Brain microvascular endothelial cell (primary cell): ENCODE measurements around the gene GNAL.

Source experiments
- DNase-seq: peaks from one replicate; pipeline ENCODE4 v3.0.0-alpha.2; 2020
- H3K27ac ChIP-seq: fragments of 250-450 bp; sonication (Bioruptor Pico); 2 replicates; pipeline ENCODE4 v1.5.1; 2020; ENCODE audit warnings: mild to moderate bottlenecking, moderate library complexity
- H3K27me3 ChIP-seq: fragments of 250-450 bp; sonication (Bioruptor Pico); replicated peaks from 2 replicates; pipeline ENCODE4 v1.5.1; 2020; ENCODE audit warnings: mild to moderate bottlenecking
- H3K36me3 ChIP-seq: fragments of 250-450 bp; sonication (Bioruptor Pico); replicated peaks from 2 replicates; pipeline ENCODE4 v1.5.1; 2020; ENCODE audit warnings: mild to moderate bottlenecking
- H3K4me3 ChIP-seq: 2 replicates; pipeline ENCODE4 v1.5.1; 2011; ENCODE audit warnings: low read depth, mild to moderate bottlenecking, control low read depth, low read length, moderate library complexity
- in situ Hi-C: cut with HindIII; loops from 2 replicates; pipeline ENCODE4 v1.10.0; 2017; ENCODE audit warnings: low sequenced_read_pairs, low pct_ligation_motif_present
- TF ChIP-seq, protein P1 (sequence below): IDR thresholded peaks from 2 replicates; pipeline ENCODE4 v1.5.1; 2011; ENCODE audit warnings: low read depth, mild to moderate bottlenecking, moderate library complexity, low read length, control low read depth, inconsistent platforms; ENCODE audit errors: missing control alignments

The GNAL gene

DNA sequence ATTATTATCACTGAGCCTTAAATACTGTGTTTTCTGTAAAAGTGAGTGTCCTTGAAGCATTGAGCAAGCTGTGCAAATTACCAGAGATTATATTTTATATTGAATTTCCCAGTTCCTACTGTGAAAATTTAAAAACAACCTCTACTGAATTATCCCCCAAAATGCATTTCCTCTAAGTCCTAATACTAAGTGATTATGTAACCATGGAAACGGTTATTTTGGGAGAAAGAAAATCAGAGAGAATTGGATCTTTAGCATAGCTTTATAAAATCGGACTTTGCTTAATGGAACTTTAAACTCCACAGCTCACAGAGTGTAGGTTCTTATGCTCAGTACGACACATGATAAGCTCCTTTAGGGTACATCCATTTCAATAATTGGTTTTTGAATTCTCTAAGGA is 142.9 kb downstream of the GNAL start:
- DNase-seq = no peak
- in situ Hi-C loops = no loop called here
- Histone ChIP-seq H3K4me3 (no peak overlapping the region), H3K27me3 (no peaks in the 10 kb centered on the region), H3K27ac (no peak overlapping the region), H3K36me3 (no peaks in the 10 kb centered on the region)
- TF ChIP-seq, protein P1, sequence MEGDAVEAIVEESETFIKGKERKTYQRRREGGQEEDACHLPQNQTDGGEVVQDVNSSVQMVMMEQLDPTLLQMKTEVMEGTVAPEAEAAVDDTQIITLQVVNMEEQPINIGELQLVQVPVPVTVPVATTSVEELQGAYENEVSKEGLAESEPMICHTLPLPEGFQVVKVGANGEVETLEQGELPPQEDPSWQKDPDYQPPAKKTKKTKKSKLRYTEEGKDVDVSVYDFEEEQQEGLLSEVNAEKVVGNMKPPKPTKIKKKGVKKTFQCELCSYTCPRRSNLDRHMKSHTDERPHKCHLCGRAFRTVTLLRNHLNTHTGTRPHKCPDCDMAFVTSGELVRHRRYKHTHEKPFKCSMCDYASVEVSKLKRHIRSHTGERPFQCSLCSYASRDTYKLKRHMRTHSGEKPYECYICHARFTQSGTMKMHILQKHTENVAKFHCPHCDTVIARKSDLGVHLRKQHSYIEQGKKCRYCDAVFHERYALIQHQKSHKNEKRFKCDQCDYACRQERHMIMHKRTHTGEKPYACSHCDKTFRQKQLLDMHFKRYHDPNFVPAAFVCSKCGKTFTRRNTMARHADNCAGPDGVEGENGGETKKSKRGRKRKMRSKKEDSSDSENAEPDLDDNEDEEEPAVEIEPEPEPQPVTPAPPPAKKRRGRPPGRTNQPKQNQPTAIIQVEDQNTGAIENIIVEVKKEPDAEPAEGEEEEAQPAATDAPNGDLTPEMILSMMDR = no peak

DNA sequence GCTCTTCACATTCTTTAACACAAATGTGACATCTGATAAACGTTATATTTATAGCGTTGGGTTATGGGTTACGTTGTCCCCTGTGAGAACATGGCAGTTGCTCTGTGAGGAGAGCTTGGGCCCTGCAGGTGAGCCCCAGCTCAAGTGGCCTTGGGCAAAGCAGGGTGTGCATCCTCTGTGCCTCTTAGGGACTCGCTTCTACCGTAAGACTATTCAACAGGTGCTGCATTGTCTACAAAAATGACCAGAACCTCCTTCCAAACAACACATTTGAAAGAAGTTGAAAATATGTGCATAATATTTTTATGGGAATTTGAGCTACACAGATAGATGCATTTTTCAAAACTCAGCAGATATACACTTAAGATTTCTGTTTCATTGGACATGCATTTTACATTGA is 145.7 kb downstream of the GNAL start:
- no peaks in the 10 kb centered on the region for H3K36me3 ChIP-seq
- in situ Hi-C loops = no loop called here
- DNase-seq = no peak
- no peak overlapping the region for H3K27ac ChIP-seq
- H3K4me3 ChIP-seq = no peak overlapping the region
- TF ChIP-seq, protein P1 = no peak
- H3K27me3 ChIP-seq = no peaks in the 10 kb centered on the region

DNA sequence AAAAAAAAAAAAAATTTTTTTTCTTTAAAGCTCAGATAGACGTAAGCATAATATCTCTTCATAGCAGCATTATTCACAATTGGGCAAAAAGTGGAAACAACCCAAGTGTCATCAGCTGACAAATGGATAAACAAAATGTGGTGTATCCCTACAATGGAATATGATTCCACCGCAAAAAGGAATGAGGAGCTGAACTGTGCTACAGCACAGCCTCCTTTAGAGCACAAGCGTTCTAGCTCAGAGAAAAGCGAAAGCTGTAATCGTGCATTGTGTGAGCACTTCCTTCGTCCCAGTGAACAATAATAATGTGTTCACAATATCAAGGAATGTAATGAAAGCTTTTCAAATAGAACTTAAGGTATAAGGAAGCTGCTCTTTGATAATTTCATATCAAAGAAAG is 150.5 kb downstream of the GNAL start:
- no peak for DNase-seq
- Histone ChIP-seq H3K27ac (no peak overlapping the region), H3K36me3 (no peaks in the 10 kb centered on the region), H3K27me3 (no peaks in the 10 kb centered on the region), H3K4me3 (no peak overlapping the region)
- TF ChIP-seq, protein P1 = no peak
- in situ Hi-C loops = no loop called here

DNA sequence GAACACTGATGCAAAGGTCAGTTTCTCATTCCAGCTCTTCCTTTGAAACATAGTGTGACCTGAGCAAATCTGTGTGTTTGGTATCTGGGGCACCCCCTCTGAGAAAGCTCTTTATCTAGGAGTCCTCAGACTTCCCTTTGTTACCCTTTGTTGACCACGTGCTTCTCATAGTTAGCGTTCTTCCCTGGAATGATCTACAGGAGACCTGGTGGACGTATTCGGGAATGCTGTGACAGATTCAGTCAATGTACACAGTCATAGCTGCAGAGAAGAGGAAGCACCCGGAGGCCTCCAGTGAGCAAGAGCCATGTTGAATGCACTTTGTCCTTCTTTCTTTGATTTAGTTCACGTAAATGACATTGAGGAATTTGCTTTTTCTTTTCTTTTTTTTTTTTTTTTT is 151.4 kb downstream of the GNAL start:
- Histone ChIP-seq H3K4me3 (no peak overlapping the region), H3K27ac (no peak overlapping the region), H3K27me3 (no peaks in the 10 kb centered on the region), H3K36me3 (no peaks in the 10 kb centered on the region)
- no peak for DNase-seq
- TF ChIP-seq, protein P1 = peak; percentile 14
- in situ Hi-C loops = no loop called here

DNA sequence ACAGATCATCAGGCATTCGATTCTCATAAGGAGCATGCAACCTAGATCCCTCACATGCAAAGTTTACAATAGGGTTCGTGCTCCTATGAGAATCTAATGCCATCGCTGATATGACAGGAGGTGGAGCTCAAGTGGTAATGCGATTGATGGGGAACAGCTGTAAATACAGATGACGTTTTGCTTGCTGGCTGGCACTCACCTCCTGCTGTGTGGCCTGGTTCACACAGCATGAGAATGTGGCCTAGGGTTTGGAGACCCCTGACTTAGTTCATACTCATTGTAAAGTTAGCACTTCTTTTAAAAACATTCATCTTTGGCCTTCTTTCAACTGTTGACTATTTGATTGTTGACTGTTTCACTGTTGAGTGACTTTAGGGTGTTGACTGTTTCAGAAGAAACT is 153.5 kb downstream of the GNAL start:
- TF ChIP-seq, protein P1 = no peak
- H3K4me3 ChIP-seq = no peak overlapping the region
- in situ Hi-C loops = no loop called here
- no peaks in the 10 kb centered on the region for H3K36me3 ChIP-seq
- DNase-seq = no peak
- no peak overlapping the region for H3K27ac ChIP-seq
- no peaks in the 10 kb centered on the region for H3K27me3 ChIP-seq

DNA sequence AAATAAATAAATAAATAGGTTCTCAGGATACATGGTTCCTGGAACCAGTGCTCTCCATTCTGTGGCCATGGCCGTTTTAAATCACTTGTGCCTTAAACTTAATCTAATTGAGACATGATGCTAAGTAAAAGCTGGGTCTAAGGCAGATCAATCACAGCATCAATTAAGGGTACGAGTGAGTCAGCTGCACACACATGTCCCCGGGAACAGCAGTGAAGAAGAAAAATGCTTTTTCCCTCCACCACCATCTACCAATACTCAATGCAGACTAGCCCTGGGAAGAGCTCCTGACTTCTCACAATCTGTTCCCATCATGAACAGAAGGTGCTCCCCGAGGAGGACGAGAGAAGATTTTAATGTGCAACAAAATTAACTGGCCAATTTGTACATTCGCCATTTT is 155.4 kb downstream of the GNAL start:
- no peaks in the 10 kb centered on the region for H3K36me3 ChIP-seq
- TF ChIP-seq, protein P1 = no peak
- H3K27me3 ChIP-seq = no peaks in the 10 kb centered on the region
- in situ Hi-C loops = no loop called here
- H3K4me3 ChIP-seq = no peak overlapping the region
- H3K27ac ChIP-seq = no peak overlapping the region
- no peak for DNase-seq
